T-helper 2 cell treated with Interferon-gamma antibody and Interleukin-4, amounts not matched to agents 5 μg/mL and 100 μg/mL, for 36 hours (primary cell): Measurements from ENCODE around the gene ADAMTS13.
A peak's percentile ranks its signal among the peaks of the same experiment; 100 is the strongest.

Source experiments
- DNase-seq: peaks from one replicate; pipeline ENCODE4 v3.0.0; 2021; ENCODE audit warnings: low spot score
- H3K27ac Mint-ChIP-seq: one replicate; pipeline ENCODE4 v1.8.0; 2021; ENCODE audit warnings: mild to moderate bottlenecking, mixed read lengths
- H3K27me3 Mint-ChIP-seq: one replicate; pipeline ENCODE4 v1.8.0; 2021; ENCODE audit warnings: low read depth, mixed read lengths
- H3K36me3 Mint-ChIP-seq: one replicate; pipeline ENCODE4 v1.8.0; 2021; ENCODE audit warnings: low read depth, mixed read lengths
- H3K4me1 Mint-ChIP-seq: one replicate; pipeline ENCODE4 v1.8.0; 2021; ENCODE audit warnings: low read depth, mixed read lengths
- H3K4me3 Mint-ChIP-seq: one replicate; pipeline ENCODE4 v1.8.0; 2022; ENCODE audit warnings: mild to moderate bottlenecking, moderate library complexity, mixed read lengths
- H3K9me3 Mint-ChIP-seq: one replicate; pipeline ENCODE4 v1.8.0; 2021; ENCODE audit warnings: mixed read lengths

The ADAMTS13 gene

DNA sequence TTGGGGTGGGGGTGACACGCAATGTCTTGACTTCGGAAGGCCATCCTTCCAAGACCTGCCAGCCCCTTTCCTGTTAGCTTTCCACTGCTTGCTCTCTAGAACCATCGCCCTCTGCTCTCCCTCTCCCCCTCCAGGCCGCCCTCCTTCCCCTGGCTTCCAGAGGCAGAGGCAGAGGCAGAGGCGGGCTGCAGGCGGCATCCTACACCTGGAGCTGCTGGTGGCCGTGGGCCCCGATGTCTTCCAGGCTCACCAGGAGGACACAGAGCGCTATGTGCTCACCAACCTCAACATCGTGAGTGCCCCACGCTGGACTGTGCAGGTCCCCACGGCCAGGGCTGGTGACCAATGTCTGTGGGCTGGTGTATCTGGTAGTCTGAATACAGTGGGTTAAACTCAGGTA is 2.0 kb downstream of the ADAMTS13 start:
- DNase-seq: no peak
- Mint-ChIP-seq H3K4me1 (peaks cover 13% of the 10 kb centered on the region), H3K9me3 (no peaks in the 10 kb centered on the region), H3K36me3 (no peaks in the 10 kb centered on the region), H3K4me3 (no peak overlapping the region), H3K27me3 (peaks cover 14% of the 10 kb centered on the region), H3K27ac (no peak overlapping the region)

DNA sequence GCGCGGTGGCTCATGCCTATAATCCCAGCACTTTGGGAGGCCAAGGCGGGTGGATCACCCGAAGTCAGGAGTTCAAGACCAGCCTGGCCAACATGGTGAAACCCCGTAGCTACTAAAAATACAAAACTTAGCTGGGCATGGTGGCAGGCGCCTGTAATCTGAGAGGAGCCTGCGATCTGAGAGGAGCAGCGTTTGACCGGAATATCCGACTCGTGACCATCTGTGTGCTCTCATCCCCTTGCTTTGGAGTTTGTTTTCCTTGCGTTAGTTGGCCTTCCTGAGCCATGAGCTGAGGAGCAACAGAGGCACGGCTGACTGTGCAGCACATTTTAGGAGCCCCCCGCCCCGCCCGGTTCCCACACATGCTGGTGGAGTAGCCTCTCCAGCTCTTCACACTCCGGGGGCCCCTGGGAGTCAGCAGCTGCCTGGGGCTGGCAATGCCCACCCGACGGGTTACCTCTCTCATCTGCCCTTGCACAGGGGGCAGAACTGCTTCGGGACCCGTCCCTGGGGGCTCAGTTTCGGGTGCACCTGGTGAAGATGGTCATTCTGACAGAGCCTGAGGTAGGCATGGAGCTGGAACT is 3.0 kb downstream of the ADAMTS13 start:
- Mint-ChIP-seq H3K27ac (no peak overlapping the region), H3K36me3 (no peaks in the 10 kb centered on the region), H3K4me1 (peaks cover 10% of the 10 kb centered on the region), H3K4me3 (no peak overlapping the region), H3K27me3 (peaks cover 19% of the 10 kb centered on the region), H3K9me3 (no peaks in the 10 kb centered on the region)
- DNase-seq: no peak

DNA sequence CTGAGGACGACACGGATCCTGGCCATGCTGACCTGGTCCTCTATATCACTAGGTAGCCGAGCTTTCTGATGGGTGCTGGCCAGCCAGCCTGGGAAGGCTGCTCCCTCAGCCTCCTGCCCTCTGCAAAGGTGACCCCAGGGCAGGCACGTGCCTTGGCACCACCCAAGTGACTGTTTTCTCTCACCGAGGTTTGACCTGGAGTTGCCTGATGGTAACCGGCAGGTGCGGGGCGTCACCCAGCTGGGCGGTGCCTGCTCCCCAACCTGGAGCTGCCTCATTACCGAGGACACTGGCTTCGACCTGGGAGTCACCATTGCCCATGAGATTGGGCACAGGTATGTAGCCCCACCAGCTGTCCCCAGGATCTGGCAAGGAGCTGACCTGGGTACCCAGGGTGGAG is 3.8 kb downstream of the ADAMTS13 start:
- no peaks in the 10 kb centered on the region for H3K9me3 Mint-ChIP-seq
- no peaks in the 10 kb centered on the region for H3K36me3 Mint-ChIP-seq
- no peak for DNase-seq
- no peak overlapping the region for H3K27ac Mint-ChIP-seq
- peaks cover 6% of the 10 kb centered on the region for H3K4me1 Mint-ChIP-seq
- H3K4me3 Mint-ChIP-seq: no peak overlapping the region
- peaks cover 25% of the 10 kb centered on the region for H3K27me3 Mint-ChIP-seq

DNA sequence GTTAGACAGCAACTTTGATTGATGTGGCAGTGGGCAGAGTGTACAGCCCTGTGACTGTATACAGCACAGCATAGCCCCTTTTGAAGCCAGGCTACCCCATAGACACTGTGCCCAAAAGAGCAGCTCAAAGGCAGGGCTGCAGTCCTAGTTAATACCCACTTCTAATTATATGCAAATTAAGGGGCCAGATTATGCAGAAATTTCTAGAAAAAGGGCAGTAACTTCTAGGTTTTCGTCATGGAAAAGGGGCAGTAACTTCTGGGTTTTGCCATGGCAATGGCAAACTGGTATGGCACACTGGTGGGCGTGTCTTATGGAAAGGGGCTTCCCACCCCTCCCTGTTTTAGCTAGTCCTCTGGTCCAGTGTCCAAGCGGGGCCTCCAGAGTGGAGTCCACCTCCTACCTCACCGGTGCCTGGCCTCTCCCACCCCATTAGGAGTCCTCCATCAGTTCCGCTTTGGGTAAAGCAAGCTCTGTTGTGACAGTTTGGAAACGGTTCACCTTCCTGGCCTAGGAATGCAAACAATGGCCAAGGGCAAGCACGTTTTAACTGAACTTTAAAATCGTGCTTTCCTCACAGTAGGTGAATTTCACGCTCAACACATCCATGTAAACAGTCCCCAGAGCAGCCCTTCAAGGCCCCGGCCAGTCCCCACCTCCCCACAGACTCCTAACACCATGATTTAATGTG is 5.6 kb downstream of the ADAMTS13 start:
- DNase-seq: no peak
- H3K27me3 Mint-ChIP-seq: peaks cover 25% of the 10 kb centered on the region
- peak overlapping the region; percentile 40 for H3K4me3 Mint-ChIP-seq

DNA sequence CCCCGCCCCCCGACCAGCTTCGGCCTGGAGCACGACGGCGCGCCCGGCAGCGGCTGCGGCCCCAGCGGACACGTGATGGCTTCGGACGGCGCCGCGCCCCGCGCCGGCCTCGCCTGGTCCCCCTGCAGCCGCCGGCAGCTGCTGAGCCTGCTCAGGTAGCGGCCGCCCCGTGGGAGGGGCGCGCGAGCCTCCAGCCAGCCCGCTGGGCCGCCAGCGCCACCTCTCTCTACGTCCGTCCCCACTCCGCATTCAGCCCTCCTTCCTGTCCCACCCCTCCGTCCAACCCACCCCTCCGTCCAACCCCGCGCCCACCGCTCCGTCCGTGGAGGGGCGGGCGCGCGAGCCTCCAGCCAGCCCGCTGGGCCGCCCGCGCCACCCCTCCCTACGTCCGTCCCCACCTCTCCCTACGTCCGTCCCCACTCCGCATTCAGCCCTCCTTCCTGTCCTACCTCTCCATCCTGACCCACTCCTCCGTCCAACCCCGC is 6.5 kb downstream of the ADAMTS13 start:
- Mint-ChIP-seq H3K27ac (no peak overlapping the region), H3K27me3 (peaks cover 25% of the 10 kb centered on the region), H3K36me3 (no peaks in the 10 kb centered on the region), H3K4me1 (no peaks in the 10 kb centered on the region), H3K9me3 (no peaks in the 10 kb centered on the region), H3K4me3 (no peak overlapping the region)
- DNase-seq: no peak

More for the DNA sequence above, 5.6 kb downstream of the ADAMTS13 start:
- H3K36me3 Mint-ChIP-seq: no peaks in the 10 kb centered on the region
- H3K27ac Mint-ChIP-seq: no peak overlapping the region
- no peaks in the 10 kb centered on the region for H3K9me3 Mint-ChIP-seq
- no peaks in the 10 kb centered on the region for H3K4me1 Mint-ChIP-seq

DNA sequence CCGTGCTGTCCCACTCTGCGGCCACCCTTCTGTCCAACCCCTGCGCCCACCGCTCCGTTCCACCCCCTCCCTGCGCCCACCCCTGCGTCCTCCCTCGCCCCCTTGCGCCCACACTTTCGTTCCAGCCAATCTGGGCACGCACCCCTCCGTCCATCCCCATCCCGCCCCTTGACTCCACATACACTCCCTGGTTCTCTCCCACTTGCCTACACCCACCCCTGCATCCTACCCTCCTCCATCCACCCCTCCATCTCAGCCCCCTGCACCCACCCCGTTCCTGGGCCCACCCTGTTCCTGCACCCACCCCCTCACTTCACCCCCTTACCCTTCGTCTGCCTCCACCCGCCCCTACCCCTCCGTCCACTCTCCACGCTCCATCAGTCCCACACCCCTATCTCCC is 7.0 kb downstream of the ADAMTS13 start:
- DNase-seq: no peak
- no peak overlapping the region for H3K27ac Mint-ChIP-seq
- H3K36me3 Mint-ChIP-seq: no peaks in the 10 kb centered on the region
- peaks cover 25% of the 10 kb centered on the region for H3K27me3 Mint-ChIP-seq
- H3K9me3 Mint-ChIP-seq: no peaks in the 10 kb centered on the region
- H3K4me1 Mint-ChIP-seq: no peaks in the 10 kb centered on the region
- H3K4me3 Mint-ChIP-seq: no peak overlapping the region

DNA sequence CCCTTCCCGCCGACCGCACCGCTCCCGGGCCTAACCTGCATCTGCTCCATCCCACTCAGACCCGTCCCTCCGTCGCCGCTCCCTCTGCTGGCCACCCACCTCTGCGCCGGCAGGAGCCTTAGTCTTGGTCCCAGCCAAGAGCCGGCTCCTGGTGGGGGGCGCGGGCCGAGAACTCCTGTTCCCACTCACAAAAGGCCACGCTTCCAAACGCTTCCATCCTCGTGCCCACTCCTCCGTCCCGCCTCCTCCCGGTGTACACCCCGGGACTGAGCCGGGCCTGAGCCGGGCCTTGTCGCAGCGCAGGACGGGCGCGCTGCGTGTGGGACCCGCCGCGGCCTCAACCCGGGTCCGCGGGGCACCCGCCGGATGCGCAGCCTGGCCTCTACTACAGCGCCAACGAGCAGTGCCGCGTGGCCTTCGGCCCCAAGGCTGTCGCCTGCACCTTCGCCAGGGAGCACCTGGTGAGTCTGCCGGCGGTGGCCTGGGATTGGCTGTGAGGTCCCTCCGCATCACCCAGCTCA is 7.5 kb downstream of the ADAMTS13 start:
- H3K4me3 Mint-ChIP-seq: no peak overlapping the region
- H3K4me1 Mint-ChIP-seq: no peaks in the 10 kb centered on the region
- no peak overlapping the region for H3K27ac Mint-ChIP-seq

DNA sequence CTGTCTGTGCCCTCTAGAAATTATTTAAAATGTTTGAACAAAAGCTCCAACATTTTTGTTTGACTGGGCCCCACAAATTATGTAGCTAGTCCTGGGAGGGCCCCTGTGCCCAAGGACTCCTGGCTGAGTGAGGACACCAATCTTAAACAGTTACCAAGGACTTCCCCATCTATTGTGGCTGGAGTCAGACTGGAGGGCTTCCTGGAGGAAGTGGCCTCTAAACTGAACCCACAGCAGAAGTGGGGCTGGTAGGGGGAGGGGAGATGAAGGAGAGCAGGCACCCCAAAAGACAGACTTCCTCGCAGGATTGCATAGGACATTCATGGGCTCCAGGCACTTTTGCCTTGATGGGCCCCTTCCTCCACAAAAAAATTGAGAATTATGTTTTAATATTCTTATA is 8.1 kb downstream of the ADAMTS13 start:
- Mint-ChIP-seq H3K4me3 (no peak overlapping the region), H3K36me3 (no peaks in the 10 kb centered on the region), H3K4me1 (no peaks in the 10 kb centered on the region), H3K27ac (no peak overlapping the region), H3K9me3 (no peaks in the 10 kb centered on the region), H3K27me3 (peaks cover 25% of the 10 kb centered on the region)
- no peak for DNase-seq

More for the DNA sequence above, 7.5 kb downstream of the ADAMTS13 start:
- no peaks in the 10 kb centered on the region for H3K9me3 Mint-ChIP-seq
- DNase-seq: no peak
- H3K36me3 Mint-ChIP-seq: no peaks in the 10 kb centered on the region
- peaks cover 25% of the 10 kb centered on the region for H3K27me3 Mint-ChIP-seq

DNA sequence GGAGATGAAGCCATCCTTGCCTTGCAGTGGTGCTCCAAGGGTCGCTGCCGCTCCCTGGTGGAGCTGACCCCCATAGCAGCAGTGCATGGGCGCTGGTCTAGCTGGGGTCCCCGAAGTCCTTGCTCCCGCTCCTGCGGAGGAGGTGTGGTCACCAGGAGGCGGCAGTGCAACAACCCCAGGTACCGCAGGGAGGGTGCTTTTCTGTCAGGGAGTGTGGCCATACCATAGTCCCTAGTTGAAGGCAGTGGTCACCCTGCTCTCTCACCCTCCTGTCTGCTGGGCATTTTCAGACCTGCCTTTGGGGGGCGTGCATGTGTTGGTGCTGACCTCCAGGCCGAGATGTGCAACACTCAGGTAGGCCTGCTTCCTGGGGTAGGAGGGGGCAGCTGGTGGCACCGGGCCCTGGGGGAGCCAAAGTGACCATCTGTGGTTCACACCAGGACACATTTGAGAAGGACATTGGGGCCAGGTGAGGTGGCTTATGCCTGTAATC is 11.2 kb downstream of the ADAMTS13 start:
- Mint-ChIP-seq H3K27ac (no peak overlapping the region), H3K36me3 (no peaks in the 10 kb centered on the region), H3K4me3 (no peak overlapping the region), H3K9me3 (no peaks in the 10 kb centered on the region), H3K4me1 (no peaks in the 10 kb centered on the region), H3K27me3 (peaks cover 11% of the 10 kb centered on the region)
- DNase-seq: no peak

DNA sequence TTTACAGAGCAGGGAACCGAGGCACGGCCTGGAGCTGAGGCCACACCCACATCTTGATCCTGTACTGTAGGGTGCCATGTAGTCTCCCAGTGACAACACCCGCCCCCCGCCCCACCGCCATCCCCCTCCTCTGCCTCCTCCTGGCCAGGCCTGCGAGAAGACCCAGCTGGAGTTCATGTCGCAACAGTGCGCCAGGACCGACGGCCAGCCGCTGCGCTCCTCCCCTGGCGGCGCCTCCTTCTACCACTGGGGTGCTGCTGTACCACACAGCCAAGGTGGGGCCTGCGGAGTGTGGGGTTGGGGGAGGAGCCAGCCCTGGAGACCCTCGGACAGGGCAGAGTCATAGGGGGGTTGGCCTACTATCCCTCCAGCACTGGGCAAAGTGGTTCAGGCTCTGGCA is 14.5 kb downstream of the ADAMTS13 start:
- Mint-ChIP-seq H3K27me3 (no peaks in the 10 kb centered on the region), H3K27ac (no peak overlapping the region), H3K4me1 (no peaks in the 10 kb centered on the region), H3K4me3 (no peak overlapping the region), H3K36me3 (no peaks in the 10 kb centered on the region), H3K9me3 (no peaks in the 10 kb centered on the region)
- no peak for DNase-seq

DNA sequence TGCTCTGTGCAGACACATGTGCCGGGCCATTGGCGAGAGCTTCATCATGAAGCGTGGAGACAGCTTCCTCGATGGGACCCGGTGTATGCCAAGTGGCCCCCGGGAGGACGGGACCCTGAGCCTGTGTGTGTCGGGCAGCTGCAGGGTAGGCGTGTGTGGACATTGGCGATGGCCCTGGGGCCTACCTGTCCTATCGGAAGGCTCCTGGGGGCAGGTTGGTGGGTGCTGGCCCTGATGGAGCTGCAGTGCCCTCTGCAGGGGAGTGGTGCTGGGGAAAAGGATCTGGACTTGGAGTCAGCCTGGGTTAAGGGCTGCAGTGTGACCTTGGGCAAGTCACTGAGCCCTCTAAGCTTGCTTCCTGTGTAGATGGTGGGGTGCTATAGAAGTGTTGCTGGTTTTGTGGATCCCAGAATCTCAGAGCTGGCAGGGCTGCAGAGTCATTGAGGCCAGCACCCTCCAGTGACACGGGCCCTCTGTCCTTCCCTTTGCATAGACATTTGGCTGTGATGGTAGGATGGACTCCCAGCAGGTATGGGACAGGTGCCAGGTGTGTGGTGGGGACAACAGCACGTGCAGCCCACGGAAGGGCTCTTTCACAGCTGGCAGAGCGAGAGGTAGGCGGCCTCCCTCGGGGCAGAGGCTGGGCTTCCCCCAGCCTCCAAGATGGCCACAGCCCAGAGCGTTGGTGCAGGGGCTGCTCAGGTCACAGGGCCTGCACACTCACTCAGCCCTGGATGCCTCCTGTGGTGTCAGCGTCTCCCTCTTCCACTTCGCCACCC is 15.8 kb downstream of the ADAMTS13 start:
- H3K9me3 Mint-ChIP-seq: no peaks in the 10 kb centered on the region
- H3K4me3 Mint-ChIP-seq: no peak overlapping the region
- H3K36me3 Mint-ChIP-seq: no peaks in the 10 kb centered on the region
- no peak for DNase-seq
- H3K27ac Mint-ChIP-seq: no peak overlapping the region
- H3K27me3 Mint-ChIP-seq: no peaks in the 10 kb centered on the region
- H3K4me1 Mint-ChIP-seq: no peaks in the 10 kb centered on the region

DNA sequence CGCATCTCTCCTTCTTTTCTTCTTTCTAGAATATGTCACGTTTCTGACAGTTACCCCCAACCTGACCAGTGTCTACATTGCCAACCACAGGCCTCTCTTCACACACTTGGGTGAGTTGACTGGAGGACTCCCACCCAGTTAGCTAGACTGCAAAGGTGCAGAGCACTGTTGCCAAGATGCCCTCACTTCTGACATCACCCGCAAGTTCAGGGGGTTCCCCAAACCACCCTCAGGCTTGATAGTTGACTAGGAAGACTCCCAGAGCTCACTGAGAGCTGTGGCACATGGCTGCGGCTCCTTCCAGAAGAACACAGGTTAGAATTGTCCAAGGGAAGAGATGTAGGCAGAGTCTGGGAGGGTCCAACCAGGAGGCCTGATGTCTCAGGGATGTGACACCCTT is 17.2 kb downstream of the ADAMTS13 start:
- Mint-ChIP-seq H3K4me3 (no peak overlapping the region), H3K36me3 (no peaks in the 10 kb centered on the region), H3K27me3 (no peaks in the 10 kb centered on the region), H3K4me1 (no peaks in the 10 kb centered on the region), H3K9me3 (no peaks in the 10 kb centered on the region), H3K27ac (no peak overlapping the region)
- DNase-seq: no peak

DNA sequence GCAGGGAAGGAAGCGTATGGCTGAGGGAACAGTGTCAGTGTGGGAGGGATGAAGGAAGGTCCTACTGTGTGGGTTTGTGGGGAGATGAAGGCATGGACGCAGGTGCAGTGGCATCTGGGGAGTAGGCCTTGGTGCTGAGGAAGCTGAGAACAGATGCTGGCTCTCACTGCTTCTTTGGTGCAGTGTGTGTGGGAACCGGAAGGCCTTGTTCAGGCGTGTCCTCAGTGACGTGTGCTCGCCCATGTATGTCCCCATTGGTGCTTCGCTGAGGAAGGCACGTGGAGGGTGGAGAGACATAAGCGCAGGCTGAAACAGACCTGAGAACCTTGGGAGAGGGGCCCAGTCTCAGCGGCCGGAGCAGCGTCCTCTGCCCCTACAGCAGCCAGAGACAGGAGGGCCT is 18.7 kb downstream of the ADAMTS13 start:
- no peaks in the 10 kb centered on the region for H3K4me1 Mint-ChIP-seq

DNA sequence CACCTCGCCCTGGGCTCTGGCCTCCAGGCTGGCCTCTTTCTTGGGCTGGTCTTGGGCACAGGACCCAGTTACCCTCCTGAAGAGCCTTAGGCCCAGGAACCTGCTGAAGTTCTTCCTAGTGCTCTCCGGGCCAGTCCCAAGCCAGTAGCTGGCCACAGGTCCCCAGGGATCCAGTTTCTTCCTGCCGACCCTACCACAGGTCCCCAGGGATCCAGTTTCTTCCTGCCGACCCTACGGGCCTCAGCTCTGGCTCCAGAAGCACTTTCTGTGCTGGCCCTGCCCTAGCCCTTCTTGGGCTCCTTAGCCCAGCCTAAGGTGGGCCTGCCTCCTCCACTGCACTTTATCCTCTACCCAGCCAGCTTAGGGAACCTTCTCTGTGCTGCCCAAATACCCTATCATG is 19.4 kb downstream of the ADAMTS13 start:
- Mint-ChIP-seq H3K4me1 (no peaks in the 10 kb centered on the region), H3K27ac (no peak overlapping the region), H3K27me3 (no peaks in the 10 kb centered on the region), H3K36me3 (no peaks in the 10 kb centered on the region), H3K4me3 (no peak overlapping the region), H3K9me3 (no peaks in the 10 kb centered on the region)
- DNase-seq: no peak

More for the DNA sequence above, 18.7 kb downstream of the ADAMTS13 start:
- no peaks in the 10 kb centered on the region for H3K36me3 Mint-ChIP-seq
- no peak for DNase-seq
- H3K27me3 Mint-ChIP-seq: no peaks in the 10 kb centered on the region
- H3K27ac Mint-ChIP-seq: no peak overlapping the region
- no peak overlapping the region for H3K4me3 Mint-ChIP-seq
- H3K9me3 Mint-ChIP-seq: no peaks in the 10 kb centered on the region
